Stimulated activated CD4-positive, alpha-beta T cell treated with anti-CD3 and anti-CD28 coated beads, Interleukin-12 subunit alpha, Interleukin-12 subunit beta, amount 100 ng/mL, for 4 hours (primary cell): ENCODE results near the gene KRTAP10-6.
"Not testable (repeated sequence)": the region's sequence is repeated elsewhere in the genome, so short reads cannot be mapped to it uniquely, and the experiment has no call there.

Experiments
- DNase-seq: peaks from one replicate; pipeline ENCODE4 v3.0.0-alpha.2; 2020

KRTAP10-6 gene

DNA sequence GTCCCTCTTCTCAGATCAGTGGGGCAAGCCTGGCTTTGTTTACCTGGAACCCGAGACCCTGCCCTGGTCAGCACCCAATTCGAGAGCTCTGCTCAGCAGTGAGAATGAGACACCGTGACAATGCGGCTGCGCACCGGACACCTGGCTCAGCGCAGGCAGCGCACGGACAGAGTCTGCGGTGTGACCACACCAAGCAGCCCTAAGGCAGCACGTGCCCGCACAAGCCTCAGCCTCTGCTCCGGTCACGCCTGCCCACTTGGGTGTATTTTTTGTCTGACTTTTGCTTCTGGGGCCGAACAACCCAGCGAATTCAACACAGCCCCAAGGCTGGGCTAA is 24.3 kb upstream of the KRTAP10-6 start:
- DNase-seq = no peak

DNA sequence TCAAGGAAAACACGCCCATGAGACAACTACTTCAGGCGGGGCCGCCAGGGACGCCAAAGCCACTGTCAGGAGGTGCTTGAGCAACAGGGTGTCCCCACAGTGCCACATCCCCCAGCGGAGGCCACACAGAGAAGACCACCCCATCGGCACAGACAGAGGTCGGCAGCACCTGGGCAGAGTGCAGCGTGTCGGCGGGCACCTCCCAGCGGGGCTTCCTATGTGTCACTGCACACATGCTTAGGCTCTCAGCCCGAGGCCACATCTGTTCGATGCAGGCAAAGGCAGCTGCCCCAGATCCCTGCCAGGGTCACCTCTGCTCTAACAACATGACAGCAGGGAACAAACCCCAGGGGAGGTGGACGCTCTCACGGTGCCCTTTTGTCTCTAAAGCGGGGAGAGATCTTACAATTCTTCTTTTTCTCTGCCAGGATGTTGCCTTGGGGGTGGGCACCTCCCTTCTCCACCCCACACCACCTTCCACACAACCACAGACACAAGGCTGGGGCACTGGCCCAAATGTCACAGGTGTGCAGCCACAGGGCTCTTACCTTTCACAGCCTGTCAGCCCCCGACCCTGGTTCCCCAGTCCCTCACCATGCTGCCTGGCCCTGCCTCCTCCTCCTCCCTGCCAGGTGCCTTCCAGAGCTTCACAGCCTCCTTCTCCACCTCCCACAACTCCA is 23.7 kb upstream of the KRTAP10-6 start:
- no peak for DNase-seq

DNA sequence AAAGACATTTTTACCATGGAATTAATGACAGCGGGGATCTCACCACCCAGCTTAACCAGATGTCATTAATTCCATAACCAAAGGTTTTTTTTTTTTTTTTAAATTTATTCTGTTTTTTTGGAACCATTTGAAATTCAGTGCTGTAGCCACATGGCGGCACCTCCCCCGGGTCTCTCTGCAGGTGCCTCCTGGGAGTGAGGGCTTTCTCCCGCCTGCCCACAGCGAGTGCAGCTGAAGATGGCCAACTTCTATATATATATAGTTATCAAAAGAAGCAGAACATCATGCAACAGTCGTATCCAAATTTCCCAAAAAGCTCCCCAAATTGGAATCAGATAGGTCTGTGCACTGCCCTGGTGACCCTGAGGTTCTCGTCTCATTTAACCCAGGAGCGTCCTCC is 23.2 kb upstream of the KRTAP10-6 start:
- no peak for DNase-seq

DNA sequence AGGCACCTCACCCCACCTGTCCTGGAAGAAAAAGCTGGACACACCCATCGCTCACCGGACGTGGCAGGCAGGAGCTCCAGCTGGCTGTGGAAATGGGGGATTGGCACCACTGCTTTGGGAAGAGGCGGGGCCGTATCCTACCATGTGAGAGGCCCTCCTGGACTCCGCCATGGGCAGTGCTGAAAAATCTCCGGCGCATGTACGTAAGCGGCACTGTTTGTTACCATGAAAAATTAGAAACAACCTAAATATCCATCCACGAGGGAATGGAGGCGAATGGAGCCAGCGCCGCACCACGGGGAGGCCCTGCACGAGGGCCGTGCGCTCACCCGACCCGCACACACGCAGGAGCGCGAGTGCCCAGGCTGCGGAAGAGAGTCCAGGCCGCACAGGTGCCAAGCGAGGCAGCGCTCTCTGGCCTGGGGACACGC is 22.7 kb upstream of the KRTAP10-6 start:
- DNase-seq = no peak

DNA sequence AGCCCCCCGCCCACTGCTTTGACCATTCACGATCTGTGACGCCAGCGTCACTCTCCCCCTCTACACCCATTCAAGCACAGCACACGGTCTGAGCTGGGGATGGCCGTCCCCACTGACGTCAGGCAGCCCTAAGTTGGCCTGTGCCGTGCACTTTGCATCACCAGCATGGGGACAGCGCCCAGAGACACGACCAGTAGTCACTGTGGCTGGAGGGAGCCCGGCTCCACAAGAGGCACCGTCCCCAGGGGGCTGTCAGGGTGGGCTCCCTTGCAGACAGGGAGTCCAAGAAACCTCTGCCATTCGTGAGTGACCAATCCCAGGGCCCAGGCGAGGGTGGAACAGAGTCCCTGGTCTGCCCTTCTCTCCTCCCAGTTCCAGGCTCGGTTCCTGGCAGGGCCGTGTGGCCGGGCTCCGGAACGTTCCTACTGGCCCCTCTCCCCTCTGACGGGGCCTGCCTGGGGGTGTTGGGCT is 21.9 kb upstream of the KRTAP10-6 start:
- DNase-seq = no peak

DNA sequence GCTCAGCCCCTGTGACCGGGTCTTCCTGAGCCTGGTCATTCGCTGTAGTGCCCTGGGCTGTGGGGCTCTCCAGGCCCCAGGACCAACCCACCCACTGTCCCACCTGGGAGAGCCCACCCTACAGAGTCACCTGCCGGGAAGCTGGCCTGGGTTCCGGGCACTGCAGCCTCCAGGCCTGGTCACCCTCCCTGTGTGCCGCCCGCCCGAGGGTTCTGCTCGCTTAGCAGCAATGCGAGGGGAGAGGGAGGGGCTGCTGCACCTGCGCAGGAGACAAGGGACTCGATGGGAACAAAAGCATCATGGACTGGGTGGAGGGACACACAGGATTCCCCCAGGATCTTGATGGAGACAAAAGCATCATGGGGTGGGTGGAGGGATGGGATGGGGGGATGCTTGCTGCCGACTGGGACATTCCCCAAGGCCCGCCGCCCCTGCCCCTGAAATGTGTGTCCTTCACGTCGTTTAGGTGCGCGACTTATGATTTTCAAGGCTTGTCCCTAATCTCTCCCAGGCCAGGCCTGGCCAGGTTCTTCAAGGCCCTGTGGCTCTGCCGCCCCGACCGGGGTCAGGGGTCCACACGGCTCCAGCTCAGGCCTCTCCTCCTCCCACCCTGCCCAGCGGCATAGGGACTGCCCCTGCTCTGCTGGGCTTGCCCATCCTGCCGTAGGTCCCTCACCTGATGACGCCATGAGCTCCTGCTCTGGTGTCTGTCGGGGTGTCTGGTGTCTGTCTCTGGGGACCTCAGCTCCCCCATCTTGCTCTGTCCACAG is 21.3 kb upstream of the KRTAP10-6 start:
- DNase-seq = no peak

DNA sequence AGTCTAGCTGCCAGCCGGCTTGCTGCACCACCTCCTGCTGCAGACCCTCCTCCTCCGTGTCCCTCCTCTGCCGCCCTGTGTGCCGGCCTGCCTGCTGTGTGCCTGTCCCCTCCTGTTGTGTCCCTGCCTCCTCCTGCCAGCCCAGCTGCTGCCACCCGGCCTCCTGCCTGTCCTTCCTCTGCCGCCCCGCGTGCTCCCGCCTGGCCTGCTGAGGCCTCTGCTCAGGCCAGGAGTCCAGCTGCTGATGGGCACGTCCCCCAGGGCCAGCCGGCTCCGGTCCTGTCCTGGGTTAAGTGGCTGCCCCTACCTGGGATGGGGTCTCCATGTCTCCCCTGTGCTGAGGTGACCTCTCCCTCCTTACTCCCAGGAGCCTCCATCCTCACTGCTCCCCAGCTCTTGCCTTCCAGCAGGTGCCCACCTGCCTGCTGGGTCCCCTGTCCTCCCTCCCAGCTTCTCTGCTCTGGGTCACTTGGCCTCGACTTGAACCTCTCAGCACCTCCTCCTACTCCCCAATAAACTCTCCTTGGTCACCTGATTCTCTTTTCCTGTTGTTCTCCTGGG is 20.4 kb upstream of the KRTAP10-6 start:
- DNase-seq = no peak

DNA sequence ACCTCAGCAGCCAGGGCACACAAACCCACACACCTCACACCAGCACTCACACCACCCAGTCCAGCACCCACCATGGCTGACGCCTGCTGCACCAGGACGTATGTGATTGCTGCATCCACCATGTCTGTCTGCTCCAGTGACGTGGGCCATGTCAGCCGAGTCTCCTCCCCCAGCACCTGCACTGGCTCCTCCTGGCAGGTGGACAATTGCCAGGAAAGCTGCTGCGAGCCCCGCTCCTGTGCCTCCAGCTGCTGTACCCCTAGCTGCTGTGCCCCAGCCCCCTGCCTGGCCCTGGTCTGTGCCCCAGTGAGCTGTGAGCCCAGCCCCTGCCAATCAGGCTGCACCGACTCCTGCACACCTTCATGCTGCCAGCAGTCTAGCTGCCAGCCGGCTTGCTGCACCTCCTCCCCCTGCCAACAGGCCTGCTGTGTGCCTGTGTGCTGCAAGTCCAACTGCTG is 19.8 kb upstream of the KRTAP10-6 start, which contains the start of gene KRTAP10-8:
KRTAP10-8 (plus strand) TSS at position 51 of the 458 bp plus-strand sequence; CDS start at position 73, 22 bp downstream.
- no peak for DNase-seq

DNA sequence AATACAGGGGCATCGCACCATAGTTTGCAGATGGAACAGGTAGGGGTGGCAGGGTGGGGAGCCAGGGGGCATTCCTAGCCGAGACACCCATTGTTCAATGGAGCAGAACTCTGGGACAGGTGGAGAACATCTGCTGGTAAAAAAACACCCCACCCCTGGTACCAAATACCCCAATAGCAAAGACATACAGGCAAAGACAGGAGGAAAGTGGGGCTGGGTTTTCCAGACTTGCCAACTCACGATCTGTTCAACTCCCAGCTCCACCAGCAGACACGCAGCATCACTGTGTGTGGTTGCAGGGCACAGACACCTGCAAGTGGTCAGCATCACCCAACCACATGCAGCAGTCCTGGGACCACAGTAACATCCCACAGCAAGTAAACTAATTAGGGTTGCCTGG is 19.2 kb upstream of the KRTAP10-6 start:
- DNase-seq = no peak

DNA sequence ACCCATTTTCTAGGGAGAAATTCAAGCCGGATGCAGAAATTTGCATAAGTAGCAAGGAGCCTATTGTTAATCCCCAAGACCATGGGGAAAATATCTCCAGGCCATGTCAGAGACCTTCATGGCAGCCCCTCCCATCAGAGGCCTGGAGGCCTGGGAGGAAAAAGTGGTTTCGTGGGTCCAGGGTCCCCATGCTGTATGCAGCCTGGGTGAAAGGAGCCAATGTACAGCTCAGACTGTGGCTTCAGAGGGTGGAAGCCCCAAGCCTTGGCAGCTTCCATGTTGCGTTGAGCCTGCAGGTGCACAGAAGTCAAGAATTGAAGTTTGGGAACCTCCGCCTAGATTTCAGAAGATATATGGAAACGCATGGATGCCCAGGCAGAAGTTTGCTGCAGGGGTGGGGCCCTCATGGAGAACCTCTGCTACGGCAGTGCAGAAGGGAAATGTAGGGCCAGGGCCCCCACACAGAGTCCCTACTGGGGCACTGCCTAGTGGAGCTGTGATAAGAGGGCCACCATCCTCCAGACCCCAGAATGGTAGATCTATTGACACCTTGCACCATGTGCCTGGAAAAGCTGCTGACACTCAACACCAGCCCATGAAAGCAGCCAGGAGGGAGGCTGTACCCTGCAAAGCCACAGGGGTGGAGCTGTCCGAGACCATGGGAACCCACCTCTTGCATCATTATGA is 18.0 kb upstream of the KRTAP10-6 start:
- not testable (repeated sequence) for DNase-seq

DNA sequence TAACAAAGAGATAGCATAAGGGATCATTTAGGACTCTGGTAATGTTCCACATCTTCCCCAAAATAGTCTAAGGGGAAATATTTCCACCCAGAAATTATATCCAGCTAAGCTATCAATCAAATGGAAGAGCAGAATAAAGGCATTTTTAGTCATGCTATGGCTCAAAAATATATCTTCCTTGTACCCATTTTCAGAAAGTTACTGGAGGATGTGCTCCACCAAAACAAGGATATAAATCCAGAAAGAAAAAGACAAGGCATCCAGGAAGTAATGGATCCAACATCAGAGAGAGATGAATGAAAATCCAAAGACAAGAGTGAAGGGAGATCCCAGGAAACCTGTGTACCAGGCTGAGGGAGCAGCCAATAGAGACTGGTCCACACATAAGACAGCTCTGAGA is 16.9 kb upstream of the KRTAP10-6 start:
- no peak for DNase-seq

DNA sequence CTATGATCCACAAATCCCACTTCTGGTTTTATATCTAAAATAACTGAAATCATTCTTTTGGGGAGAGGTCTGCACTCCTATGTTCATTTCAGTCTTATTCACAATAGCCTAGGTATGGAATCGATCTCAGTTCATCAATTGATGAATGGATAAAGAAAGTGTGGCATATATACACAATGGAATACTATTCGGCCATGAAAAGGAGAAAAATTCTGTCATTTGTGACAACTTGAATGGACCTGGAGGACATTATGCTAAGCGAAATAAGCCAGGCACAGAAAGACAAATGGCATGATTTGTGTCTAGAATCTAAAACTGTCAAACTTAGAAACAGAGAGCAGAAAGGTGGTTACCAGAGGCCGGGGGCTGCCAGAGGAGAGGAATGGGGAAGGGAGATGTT is 14.2 kb upstream of the KRTAP10-6 start:
- no peak for DNase-seq

DNA sequence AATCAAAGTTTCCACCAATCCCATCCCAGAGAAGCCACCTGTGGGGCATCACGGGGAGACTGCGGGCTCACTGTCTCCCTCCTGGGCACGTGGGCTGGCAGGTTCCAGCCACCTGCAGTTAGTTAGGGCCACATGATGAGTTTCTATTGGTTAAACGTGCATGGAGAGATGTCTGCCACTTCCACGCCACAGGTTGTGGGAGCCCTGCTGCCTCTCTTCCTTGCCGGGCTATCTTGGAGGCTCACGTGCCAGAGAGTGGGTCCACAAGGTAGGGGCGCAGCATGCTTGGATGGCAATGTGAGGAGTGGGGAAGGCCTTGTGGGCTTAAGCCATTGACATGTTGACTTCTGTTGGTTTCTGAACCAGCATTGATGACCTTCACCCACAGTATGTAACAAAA is 11.6 kb upstream of the KRTAP10-6 start:
- no peak for DNase-seq

DNA sequence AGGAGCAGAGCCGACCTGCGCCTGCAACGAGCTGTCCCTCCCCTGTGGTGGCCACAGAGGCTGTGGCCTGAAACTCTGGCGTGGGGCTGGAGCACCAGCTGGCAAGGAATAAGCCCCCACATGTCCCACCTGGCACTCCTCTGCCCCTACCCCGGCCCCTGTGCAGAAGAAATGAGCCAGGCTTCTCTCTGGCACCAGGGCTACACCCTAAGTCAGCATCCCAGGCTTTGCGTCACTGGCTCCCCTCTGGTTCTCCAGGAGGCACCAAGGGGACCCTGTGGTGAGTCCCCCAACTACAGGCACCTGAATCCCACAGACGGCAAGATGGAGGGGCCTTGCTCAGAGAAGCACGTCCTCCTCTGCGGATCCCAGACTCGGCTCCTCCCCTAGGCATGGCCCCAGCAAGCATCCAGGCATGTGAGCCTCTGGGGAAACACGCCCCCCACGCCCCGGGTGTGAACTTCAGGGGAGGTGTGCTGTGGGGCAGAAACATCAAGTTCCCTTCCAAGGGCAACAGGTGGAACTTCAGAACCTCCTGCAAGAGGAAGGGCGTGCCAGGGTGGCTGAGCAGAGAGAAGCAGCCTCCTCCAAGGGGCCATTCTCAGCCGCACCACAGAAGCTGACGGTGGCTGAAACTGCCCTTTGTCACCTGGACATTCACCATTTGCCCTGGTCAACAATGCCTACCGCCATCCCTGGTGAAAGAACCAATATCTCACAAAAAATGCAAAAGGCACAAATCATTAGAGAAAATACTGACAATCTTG is 11.0 kb upstream of the KRTAP10-6 start:
- no peak for DNase-seq

DNA sequence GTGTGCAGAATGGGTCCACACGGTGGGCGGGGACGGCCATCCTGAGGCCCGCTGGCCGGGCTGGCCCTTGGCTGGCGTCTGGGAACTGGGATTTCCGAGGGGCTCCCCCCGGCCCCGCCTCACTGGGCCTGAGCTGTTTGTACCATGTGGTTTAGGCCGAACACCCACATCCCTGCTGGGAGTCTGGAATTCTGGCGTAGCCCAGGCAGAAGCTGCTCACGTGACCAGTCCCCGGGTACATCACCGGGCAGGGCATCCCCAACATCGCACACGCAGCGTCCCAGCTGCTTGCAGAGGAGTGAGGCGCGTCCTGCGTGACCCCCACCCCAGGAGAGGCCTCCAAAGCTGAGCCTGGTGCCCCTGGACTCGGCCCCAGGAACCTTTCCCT is 10.2 kb upstream of the KRTAP10-6 start:
- no peak for DNase-seq

DNA sequence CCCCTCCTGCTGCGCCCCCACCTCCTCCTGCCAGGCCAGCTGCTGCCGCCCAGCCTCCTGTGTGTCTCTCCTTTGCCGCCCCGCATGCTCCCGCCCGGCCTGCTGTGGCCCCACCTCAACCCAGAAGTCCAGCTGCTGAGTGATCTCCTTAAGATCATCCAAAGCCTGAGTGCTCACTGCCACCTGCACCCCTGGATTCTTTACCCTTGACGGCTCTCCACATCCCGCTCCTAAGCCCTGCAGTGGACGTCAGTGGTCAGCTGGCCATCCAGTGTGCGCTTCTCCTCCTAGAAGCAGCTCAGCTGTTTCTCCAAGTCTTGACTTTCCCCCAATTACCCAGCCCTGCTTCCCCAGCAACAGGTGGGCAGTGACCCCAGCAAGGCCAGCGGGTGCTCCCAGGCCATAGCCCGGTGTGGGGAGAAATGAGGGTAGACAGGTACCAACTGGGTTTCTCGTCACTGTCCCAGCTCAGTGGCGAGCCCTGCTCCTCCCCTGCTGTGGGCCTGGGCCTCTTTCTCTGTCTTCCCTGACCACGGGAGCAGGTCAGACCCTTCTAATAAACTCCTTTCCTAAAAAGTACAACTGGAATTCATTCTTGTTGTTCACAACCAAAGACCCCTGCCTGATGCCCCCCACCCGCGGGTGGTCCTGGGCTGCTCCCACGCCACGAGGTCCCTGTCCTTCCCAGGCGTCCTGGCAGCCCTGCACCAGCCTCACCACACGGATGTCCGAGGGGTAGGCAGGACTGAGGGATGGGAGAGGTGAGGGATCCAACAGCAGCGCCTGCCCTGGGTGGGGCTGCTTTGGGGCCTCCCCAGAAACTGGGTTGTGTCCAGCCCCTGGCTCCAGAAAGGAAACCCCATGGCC is 9.5 kb upstream of the KRTAP10-6 start:
- no peak for DNase-seq

DNA sequence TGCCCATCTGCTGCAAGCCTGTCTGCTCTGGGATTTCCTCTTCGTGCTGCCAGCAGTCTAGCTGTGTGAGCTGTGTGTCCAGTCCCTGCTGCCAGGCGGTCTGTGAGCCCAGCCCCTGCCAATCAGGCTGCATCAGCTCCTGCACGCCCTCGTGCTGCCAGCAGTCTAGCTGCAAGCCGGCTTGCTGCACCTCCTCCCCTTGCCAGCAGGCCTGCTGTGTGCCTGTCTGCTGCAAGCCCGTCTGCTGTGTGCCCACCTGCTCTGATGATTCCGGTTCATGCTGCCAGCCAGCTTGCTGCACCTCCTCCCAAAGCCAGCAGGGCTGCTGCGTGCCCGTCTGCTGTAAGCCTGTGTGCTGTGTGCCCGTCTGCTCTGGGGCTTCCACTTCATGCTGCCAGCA is 8.8 kb upstream of the KRTAP10-6 start:
- not testable (repeated sequence) for DNase-seq

DNA sequence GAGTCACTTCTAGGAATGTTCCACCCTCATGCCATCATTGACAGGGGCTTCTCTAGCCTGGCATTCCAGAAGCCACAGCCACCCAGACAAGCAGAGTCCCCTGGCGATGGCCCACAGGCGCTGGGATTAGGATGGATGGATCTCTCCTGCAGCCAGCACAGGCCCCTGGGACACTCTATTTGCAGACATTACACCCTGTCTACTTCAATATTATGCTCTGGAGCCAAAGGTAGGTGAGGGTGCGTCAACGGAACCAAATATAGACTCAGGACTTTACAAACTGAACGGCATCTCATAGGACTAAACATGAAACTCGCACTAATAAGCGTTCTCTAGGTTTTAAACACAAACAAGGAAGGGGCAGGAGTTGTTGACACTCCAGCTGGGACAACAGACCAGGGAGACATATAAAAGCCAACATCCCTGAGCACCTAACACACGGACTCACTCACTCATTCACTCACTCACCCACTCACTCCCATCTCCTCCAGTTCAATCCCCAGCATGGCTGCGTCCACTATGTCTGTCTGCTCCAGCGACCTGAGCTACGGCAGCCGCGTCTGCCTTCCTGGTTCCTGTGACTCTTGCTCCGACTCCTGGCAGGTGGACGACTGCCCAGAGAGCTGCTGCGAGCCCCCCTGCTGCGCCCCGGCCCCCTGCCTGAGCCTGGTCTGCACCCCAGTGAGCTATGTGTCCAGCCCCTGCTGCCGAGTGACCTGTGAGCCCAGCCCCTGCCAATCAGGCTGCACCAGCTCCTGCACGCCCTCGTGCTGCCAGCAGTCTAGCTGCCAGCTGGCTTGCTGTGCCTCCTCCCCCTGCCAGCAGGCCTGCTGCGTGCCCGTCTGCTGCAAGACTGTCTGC is 8.0 kb upstream of the KRTAP10-6 start, which contains the start of gene KRTAP10-7:
KRTAP10-7 (plus strand) TSS at position 480 of the 861 bp plus-strand sequence; CDS start at position 505, 25 bp downstream.
- not testable (repeated sequence) for DNase-seq

DNA sequence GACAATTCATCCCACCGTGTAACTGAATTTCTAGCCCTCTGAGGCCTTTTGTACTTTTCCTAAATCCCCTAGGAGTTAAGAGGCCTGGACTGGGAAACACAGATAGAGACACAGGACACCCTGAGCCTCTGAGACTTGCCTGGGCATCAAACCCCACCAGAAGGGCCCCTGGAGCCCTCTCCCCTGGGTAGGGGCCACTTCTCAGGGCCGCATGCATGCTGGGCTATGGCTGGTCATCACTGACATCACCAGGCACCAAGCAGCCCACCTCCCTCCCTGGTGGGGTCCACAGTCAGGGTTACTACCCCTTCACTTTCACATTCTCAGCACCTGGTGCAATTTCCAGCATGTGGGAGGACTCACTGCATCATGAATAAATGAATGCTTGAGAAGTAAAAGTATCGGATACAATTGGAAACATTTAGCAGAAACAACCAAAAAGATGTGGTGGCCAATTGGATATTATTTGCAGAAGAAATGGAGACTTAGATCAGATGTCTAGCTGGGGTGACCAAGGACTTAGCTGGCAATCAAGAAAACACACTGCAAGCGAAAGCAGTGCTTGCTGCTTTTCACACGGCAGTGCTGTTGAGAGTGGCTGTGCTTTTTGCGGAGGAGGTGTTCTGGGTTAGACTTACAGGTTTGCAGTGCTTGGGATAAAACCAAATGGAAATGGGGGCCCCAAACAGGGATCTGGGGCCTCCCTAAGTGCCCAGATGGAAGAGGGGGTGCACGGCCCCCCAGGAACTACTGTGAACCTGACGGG is 7.1 kb upstream of the KRTAP10-6 start:
- DNase-seq = no peak

DNA sequence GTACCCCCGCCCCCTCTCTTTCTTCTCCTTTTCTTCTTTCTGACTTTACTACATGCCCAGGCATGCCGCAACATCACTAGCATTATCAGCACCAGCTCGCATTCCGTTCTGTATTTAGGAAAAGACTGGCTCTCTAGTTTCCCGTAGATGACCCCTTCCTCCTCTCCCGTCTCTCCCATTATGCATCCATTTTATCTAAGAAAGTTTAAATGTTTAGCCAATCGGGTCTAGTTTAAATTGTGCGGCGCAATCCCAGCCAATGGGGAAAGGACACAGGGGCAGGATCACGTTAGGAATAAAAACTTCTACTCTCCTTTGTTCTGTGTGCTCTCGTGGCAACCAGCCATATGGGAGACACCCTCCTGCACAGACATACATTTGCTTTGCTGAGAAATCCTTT is 5.8 kb upstream of the KRTAP10-6 start:
- DNase-seq = no peak
